T-helper 17 cell (primary cell): ENCODE measurements around the gene G2E3. TPM values are rescaled to one million over a fixed set of nuclear protein-coding genes. Genes with fewer than 3 reads are reported as not detected.
"Not testable (repeated sequence)": the region's sequence is repeated elsewhere in the genome, so short reads cannot be mapped to it uniquely, and the experiment has no call there.

ENCODE experiments used
- ATAC-seq: fragments of 150-1000 bp; cut with Tn5 transposase; 2 replicates; pipeline ENCODE4 v1.10.0; 2021; ENCODE audit warnings: mild to moderate bottlenecking, moderate library complexity
- DNase-seq, 3 donors: peaks; one replicate each; pipeline versions ENCODE4 v3.0.0 to v3.0.0-alpha.2; 2020 to 2021
- H3K9me3 ChIP-seq: one replicate; pipeline ENCODE4 v1.7.0; 2013; ENCODE audit warnings: low read length, mild to moderate bottlenecking; ENCODE audit not compliant: control insufficient read depth, poor library complexity, severe bottlenecking
- H3K27ac Mint-ChIP-seq: one replicate; pipeline ENCODE4 v1.8.0; 2022; ENCODE audit warnings: mild to moderate bottlenecking, moderate library complexity, mixed read lengths
- H3K27me3 Mint-ChIP-seq: one replicate; pipeline ENCODE4 v1.8.0; 2022; ENCODE audit warnings: mixed read lengths
- H3K36me3 Mint-ChIP-seq: one replicate; pipeline ENCODE4 v1.8.0; 2022; ENCODE audit warnings: low read depth, mixed read lengths
- H3K4me1 Mint-ChIP-seq: one replicate; pipeline ENCODE4 v1.8.0; 2022; ENCODE audit warnings: mild to moderate bottlenecking, mixed read lengths
- H3K4me3 Mint-ChIP-seq: one replicate; pipeline ENCODE4 v1.8.0; 2022; ENCODE audit warnings: mild to moderate bottlenecking, moderate library complexity, mixed read lengths
- total RNA-seq, 4 donors: library from RNA in 2 of 4; stranded (reverse) in 2 of 4; gene quantifications; one replicate each; pipeline ENCODE4 v1.2.3 and lab custom pipeline; 2022 to 2026

The G2E3 gene
- total RNA-seq, 2 donors from 2014 or later: 25.0 to 27.7 TPM

- H3K4me3 Mint-ChIP-seq: no peak overlapping the region
- H3K27ac Mint-ChIP-seq: no peak overlapping the region
Measured at GRCh38 chr14:30572237-30572636, 13.3 kb downstream of the G2E3 start.

GRCh38 chr14:30572771-30573170 lies 13.8 kb downstream of the G2E3 start:
- no peak overlapping the region for H3K4me3 Mint-ChIP-seq
- DNase-seq (no peak), ATAC-seq (no peak)
- H3K27me3 Mint-ChIP-seq: no peaks in the 10 kb centered on the region
- H3K27ac Mint-ChIP-seq: peak overlapping the region; percentile 39
- H3K36me3 Mint-ChIP-seq: peaks cover 5% of the 10 kb centered on the region
- H3K4me1 Mint-ChIP-seq: peaks cover 60% of the 10 kb centered on the region
- H3K9me3 ChIP-seq: no peaks in the 10 kb centered on the region

More at GRCh38 chr14:30572237-30572636, 13.3 kb downstream of the G2E3 start:
- ATAC-seq: no peak
- Mint-ChIP-seq H3K27me3 (no peaks in the 10 kb centered on the region), H3K36me3 (peaks cover 5% of the 10 kb centered on the region), H3K4me1 (peaks cover 61% of the 10 kb centered on the region)
- no peaks in the 10 kb centered on the region for H3K9me3 ChIP-seq
- no peak for DNase-seq

GRCh38 chr14:30573226-30573814 lies 14.4 kb downstream of the G2E3 start:
- Mint-ChIP-seq H3K4me3 (no peak overlapping the region), H3K27me3 (no peaks in the 10 kb centered on the region), H3K4me1 (peaks cover 58% of the 10 kb centered on the region), H3K27ac (peak overlapping the region; percentile 39), H3K36me3 (peaks cover 5% of the 10 kb centered on the region)
- DNase-seq (no peak), ATAC-seq (no peak)
- no peaks in the 10 kb centered on the region for H3K9me3 ChIP-seq

- Mint-ChIP-seq H3K4me3 (no peak overlapping the region), H3K27ac (peak overlapping the region; percentile 1), H3K27me3 (no peaks in the 10 kb centered on the region), H3K4me1 (peaks cover 59% of the 10 kb centered on the region), H3K36me3 (peaks cover 5% of the 10 kb centered on the region)
- no peaks in the 10 kb centered on the region for H3K9me3 ChIP-seq
- ATAC-seq: no peak
- DNase-seq: no peak
Measured at GRCh38 chr14:30573966-30574365, 15.0 kb downstream of the G2E3 start.

- not testable (repeated sequence) for H3K4me3 Mint-ChIP-seq, DNase-seq, ATAC-seq, H3K27me3 Mint-ChIP-seq, H3K9me3 ChIP-seq, H3K36me3 Mint-ChIP-seq
- Mint-ChIP-seq H3K4me1 (peaks cover 52% of the 10 kb centered on the region), H3K27ac (peak overlapping the region; percentile 1)
Measured at GRCh38 chr14:30574777-30575176, 15.8 kb downstream of the G2E3 start.

GRCh38 chr14:30576333-30576732 lies 17.4 kb downstream of the G2E3 start:
- not testable (repeated sequence) for H3K27ac Mint-ChIP-seq, DNase-seq
- H3K4me1 Mint-ChIP-seq: peaks cover 39% of the 10 kb centered on the region

GRCh38 chr14:30580616-30581282 lies 21.8 kb downstream of the G2E3 start:
- Mint-ChIP-seq H3K27me3 (no peaks in the 10 kb centered on the region), H3K4me1 (peaks cover 24% of the 10 kb centered on the region), H3K4me3 (no peak overlapping the region), H3K27ac (no peak overlapping the region), H3K36me3 (peaks cover 8% of the 10 kb centered on the region)
- no peaks in the 10 kb centered on the region for H3K9me3 ChIP-seq
- no peak for DNase-seq
- no peak for ATAC-seq

More at GRCh38 chr14:30576333-30576732, 17.4 kb downstream of the G2E3 start:
- not testable (repeated sequence) for H3K4me3 Mint-ChIP-seq, H3K27me3 Mint-ChIP-seq, ATAC-seq, H3K36me3 Mint-ChIP-seq, H3K9me3 ChIP-seq

GRCh38 chr14:30581283-30581625 lies 22.3 kb downstream of the G2E3 start:
- Mint-ChIP-seq H3K36me3 (peaks cover 8% of the 10 kb centered on the region), H3K4me3 (no peak overlapping the region), H3K27ac (no peak overlapping the region), H3K4me1 (peaks cover 24% of the 10 kb centered on the region), H3K27me3 (no peaks in the 10 kb centered on the region)
- ATAC-seq (no peak), DNase-seq (no peak)
- no peaks in the 10 kb centered on the region for H3K9me3 ChIP-seq

- Mint-ChIP-seq H3K4me3 (no peak overlapping the region), H3K27me3 (no peaks in the 10 kb centered on the region), H3K27ac (peak overlapping the region; percentile 67), H3K4me1 (peaks cover 23% of the 10 kb centered on the region), H3K36me3 (peaks cover 8% of the 10 kb centered on the region)
- ATAC-seq: no peak
- H3K9me3 ChIP-seq: no peaks in the 10 kb centered on the region
- no peak for DNase-seq
Measured at GRCh38 chr14:30582376-30582775, 23.4 kb downstream of the G2E3 start.

- ATAC-seq: no peak
- H3K9me3 ChIP-seq: no peaks in the 10 kb centered on the region
- Mint-ChIP-seq H3K4me3 (no peak overlapping the region), H3K27me3 (no peaks in the 10 kb centered on the region), H3K4me1 (peaks cover 12% of the 10 kb centered on the region), H3K27ac (no peak overlapping the region), H3K36me3 (peaks cover 8% of the 10 kb centered on the region)
- no peak for DNase-seq
Measured at GRCh38 chr14:30584058-30584630, 25.2 kb downstream of the G2E3 start.

GRCh38 chr14:30585204-30585603 lies 26.2 kb downstream of the G2E3 start:
- no peak for ATAC-seq
- H3K4me1 Mint-ChIP-seq: peaks cover 12% of the 10 kb centered on the region
- H3K27ac Mint-ChIP-seq: no peak overlapping the region
- H3K9me3 ChIP-seq: no peaks in the 10 kb centered on the region
- no peak overlapping the region for H3K4me3 Mint-ChIP-seq
- H3K36me3 Mint-ChIP-seq: peaks cover 14% of the 10 kb centered on the region
- no peak for DNase-seq
- no peaks in the 10 kb centered on the region for H3K27me3 Mint-ChIP-seq

GRCh38 chr14:30587141-30587540 lies 28.2 kb downstream of the G2E3 start:
- Mint-ChIP-seq H3K4me1 (peaks cover 15% of the 10 kb centered on the region), H3K4me3 (no peak overlapping the region), H3K27me3 (no peaks in the 10 kb centered on the region), H3K36me3 (peaks cover 14% of the 10 kb centered on the region), H3K27ac (no peak overlapping the region)
- no peak for ATAC-seq
- DNase-seq: no peak
- no peaks in the 10 kb centered on the region for H3K9me3 ChIP-seq

- H3K27me3 Mint-ChIP-seq: no peaks in the 10 kb centered on the region
- no peaks in the 10 kb centered on the region for H3K9me3 ChIP-seq
- H3K27ac Mint-ChIP-seq: no peak overlapping the region
- DNase-seq (no peak), ATAC-seq (no peak)
- peaks cover 10% of the 10 kb centered on the region for H3K36me3 Mint-ChIP-seq
- peak overlapping the region; percentile 32 for H3K4me3 Mint-ChIP-seq
- peaks cover 9% of the 10 kb centered on the region for H3K4me1 Mint-ChIP-seq
Measured at GRCh38 chr14:30588873-30589272, 29.9 kb downstream of the G2E3 start.

GRCh38 chr14:30596935-30597334 lies 38.0 kb downstream of the G2E3 start:
- H3K36me3 Mint-ChIP-seq: peaks cover 3% of the 10 kb centered on the region
- DNase-seq (no peak), ATAC-seq (no peak)
- H3K9me3 ChIP-seq: no peaks in the 10 kb centered on the region
- H3K27me3 Mint-ChIP-seq: no peaks in the 10 kb centered on the region
- H3K4me1 Mint-ChIP-seq: no peaks in the 10 kb centered on the region
- no peak overlapping the region for H3K4me3 Mint-ChIP-seq
- H3K27ac Mint-ChIP-seq: peak overlapping the region; percentile 63
